HG02588 (cell line): Measurements from ENCODE around the gene ZFP92.

Source experiments
- ATAC-seq: cut with Tn5 transposase; IDR thresholded peaks from one replicate; pipeline ENCODE4 v1.9.1; 2021; ENCODE audit warnings: mild to moderate bottlenecking, moderate library complexity; ENCODE audit not compliant: unreplicated experiment

Gene ZFP92

DNA sequence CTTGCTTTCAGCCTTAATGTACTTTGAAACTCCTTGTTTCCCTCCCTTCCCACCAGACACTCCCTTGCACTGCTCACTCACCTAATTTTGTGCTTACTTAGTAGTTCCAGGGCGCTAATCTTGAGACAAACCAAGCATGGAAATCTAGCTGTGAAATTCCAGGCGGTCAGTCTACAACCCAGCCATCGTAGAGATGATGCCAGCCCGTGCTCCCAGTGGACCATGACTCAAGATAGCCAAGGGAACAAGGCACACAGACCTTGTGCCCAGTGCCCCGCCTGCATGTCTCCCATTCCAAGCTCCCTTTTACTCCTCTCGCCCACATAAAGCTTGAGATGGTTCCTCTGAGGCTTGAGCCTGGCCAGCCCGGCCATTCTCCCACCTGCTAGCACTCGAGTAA, 23.5 kb downstream of the ZFP92 start:
- ATAC-seq: no peak

DNA sequence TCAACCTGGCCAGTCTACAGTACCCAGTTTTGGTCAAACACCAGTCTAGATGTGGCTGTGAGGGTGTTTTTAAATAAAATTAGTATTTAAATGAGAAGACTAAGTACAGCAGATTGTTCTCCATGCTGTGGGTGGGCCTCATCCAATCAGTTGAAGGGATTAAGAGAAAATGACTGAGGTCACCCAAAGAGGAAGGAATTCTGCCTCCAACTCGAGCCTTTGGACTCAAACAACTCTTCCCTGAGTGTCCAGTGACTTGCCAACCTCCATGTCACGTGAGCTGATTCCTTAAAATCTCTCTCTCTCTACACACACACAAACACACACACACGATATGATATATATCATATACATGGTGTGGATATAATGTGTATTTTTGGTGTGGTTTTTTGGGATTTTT, 24.6 kb downstream of the ZFP92 start:
- no peak for ATAC-seq

DNA sequence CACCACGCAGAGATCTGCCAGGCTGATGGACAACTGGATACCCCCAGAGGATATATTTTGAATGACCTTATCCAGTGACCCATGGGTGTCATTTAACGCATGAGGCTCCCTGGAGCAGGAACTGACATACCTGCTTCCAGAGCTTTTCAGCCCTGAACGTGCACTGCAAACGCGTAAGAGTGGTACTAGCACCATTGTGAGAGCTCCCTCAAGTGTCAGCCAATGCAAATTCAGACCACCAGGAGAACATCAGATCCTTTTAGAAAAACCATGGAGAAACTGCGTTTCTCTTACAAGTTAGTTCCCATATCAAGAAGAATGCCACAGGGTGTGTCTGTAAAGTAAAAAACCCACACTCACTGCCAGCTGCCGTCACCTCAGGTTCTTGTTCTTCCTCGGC, 27.3 kb downstream of the ZFP92 start:
- no peak for ATAC-seq

DNA sequence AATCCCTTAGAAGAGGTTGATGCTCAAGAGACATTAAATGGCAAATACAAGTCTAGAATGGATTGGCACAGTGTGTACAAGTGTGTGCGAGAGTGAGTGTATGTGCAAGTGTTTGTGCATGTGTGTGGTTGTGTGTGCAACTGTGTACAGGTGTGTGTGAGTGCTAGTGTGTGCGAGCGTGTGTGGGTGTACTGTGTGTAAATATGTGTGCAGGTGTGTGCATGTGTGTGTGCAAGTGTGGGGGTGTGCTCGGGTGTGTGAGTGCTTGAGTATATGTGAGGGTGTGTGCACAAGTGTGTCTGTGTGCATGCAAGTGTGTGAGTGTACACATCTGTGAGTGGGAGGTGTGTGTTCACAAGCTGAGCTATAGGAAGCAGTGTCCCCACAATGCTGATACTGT, 28.7 kb downstream of the ZFP92 start:
- no peak for ATAC-seq

DNA sequence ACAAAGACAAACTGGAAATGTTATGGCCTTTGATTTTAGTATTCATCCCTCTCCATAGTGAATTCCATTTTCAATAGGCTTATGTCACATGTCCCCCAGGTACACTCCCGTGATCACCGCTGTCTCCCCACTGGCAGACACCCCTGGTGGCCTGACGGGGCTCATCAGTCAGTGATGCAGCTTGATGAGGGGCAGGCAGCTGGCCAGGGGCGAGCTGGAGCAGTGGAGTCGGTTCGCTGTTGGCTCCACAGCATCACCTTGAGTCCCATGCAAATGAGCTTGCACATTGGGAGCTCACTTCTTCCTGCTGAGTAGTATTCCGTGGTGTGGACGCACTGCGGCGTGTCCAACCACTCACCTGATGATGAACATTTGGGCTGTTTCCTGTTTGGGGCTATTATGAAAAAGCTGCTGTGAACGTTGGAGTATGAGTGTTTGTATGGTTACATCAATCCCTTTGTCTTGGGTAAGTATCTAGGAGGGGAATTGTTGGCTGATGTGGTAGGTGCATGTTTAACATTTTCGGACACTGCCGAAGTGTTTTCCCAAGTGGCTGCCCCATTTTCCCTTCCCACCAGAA, 29.4 kb downstream of the ZFP92 start:
- no peak for ATAC-seq

DNA sequence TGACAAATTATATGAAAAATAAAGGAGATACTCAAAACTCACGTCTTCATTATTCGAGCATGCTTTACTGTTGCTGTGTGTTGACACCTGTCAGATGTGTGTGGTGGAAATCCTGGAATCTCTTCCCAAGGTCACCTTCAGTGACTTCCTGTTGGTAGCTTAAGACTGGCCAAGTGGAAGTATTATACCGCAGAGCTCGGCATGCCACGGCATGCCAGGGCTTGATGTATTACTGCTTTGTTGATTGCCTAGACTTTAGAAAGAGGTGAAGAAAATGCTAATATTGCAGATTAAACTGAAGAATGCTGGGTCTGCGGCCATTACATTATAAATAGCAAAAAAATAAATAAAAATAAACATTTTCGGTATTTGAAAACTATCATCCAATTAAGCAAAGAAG, 30.0 kb downstream of the ZFP92 start:
- no peak for ATAC-seq

DNA sequence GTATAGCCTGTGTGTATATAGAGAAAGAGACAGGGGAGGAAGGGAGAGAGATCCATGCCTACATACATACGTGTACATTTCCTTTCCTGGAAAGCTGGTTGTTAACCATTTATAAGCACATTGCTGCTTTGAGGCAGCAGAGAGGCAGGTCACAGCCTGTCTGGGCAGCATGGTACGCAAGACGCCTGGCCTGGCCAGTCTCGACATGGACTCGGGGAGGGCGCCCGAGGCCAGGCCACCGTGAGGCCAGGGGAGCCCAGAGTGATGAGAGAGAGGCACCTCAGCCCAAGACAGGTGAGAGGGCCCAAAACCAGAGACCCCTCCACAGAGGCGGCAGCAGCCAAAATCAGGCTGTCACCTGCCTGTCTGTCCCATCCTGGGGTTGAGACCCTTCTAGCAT, 30.7 kb downstream of the ZFP92 start:
- no peak for ATAC-seq

DNA sequence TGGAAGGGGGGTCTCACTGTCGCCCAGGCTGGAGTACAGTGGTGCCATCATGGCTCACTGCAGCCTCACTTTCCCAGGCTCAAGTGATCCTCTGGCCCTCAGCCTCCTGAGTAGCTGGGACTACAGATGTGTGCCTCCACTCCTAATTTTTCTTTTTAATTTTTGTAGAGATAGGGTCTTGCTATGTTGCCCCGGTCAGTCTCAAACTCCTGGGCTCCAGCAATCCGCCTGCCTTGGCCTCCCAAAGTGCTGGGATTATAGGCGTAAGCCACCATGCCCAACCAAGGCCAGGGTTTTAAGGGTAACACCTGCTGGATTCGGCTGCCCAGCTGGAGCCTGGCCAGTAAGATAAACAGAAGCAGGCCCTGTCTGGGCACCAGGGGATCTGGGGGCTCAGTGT, 31.2 kb downstream of the ZFP92 start:
- ATAC-seq: no peak

DNA sequence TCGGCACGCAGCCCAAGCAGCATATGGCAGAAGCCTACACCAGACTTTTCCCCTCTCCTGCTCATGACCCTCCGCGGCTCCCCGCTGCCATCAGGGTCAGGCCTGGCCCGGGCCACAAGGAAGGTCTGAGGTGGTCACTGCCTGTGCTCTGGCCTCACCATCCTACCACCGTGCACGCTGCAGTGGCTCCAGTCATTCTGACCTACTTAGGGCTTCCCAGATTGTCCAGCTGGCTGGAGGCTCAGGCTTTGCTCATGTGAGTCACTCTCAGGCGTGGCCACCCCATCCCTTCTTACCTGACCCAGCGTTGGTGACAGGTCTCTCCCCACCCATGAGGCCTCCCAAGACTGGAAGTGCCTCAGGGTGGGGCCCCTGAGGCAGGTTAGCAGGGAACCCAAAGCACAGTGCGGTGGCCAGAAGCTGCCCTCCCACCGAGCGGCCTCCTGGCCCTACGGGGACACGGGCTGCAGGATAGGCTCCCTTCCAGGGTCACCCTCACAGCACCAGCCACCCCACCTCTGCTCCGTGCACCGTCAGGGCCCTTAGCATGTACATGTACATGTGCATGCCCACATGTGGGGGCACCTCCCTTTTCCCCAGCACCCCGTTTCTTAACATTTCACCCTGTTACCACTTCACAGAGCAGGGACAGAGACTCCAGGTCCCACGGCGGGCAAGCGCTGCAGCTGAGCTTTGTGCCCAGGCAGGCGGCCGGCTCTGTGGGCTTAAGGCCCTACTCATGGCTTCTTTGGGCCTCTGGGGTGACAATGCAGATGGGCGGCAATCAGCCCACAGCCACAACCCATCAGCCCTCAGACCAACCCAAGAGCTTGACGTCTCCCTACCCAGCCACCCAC, 32.4 kb downstream of the ZFP92 start:
- no peak for ATAC-seq

DNA sequence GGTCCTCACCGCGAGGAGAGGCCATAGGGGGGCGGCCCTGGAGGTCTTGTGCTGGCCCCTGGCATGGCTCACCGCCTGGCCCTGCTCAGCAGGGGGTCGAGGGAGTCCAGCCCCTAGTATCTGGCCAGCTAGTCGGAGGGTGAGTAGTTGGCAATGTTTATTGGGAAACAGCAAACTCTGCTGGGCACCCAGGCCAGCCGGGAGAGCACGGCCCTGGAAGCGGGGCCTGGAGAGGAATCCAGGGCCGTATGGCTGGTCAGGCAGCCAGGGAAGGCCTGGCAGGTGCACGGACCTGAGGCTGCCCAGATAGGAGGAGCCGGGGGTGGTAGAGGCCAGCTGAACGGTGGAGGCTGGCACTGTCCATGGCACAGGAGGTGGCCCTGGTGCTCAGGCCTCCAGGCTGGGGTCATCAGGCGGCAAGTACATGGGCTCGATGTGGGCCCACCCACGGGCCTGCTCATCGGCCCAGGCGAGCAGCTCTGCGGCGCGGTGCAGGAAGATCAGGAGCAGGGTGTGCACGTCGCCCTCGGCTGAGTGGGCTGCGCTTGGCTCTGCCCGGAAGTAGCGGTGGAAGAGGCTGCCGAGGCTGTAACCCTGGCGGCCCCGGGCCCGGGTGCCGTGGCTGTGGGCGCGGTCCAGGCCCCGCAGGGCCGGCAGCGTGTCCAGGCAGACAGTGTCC, 33.2 kb downstream of the ZFP92 start:
- no peak for ATAC-seq

DNA sequence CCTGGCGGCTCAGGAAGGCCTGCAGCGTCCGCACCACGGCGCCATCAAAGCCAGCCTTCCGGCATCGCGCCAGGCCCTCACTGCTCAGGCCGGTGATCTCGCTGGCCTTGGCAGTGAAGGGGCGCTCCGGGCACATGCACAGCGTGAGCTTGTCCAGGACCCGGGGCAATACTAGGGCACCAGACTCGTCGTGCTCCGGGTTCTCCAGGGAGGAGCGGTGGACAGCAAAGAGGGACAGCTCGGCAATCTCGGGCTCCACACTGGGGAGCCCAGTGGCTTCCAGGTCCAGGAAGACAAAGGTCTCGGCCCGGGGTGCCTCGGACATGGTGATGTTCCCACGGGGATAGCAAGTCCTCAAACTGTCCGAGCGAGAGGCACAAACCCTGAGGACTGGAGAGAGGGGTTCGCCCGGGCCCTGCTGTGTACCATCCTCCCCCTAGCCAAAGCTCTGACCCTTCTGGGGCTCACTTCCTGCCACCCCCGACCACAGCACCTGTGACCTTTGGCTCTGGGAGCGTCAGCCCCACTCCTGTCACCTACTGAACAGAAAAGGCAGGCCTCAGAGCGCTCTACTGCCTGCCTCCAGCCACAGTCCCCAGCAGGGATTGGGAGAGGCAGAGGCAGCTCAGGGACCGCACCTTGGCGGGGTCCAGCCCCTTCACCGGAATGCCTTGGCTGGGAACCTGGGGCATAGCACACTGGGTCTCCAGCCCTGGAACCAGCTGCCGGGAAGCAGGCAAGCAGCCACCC, 34.0 kb downstream of the ZFP92 start:
- ATAC-seq: no peak

DNA sequence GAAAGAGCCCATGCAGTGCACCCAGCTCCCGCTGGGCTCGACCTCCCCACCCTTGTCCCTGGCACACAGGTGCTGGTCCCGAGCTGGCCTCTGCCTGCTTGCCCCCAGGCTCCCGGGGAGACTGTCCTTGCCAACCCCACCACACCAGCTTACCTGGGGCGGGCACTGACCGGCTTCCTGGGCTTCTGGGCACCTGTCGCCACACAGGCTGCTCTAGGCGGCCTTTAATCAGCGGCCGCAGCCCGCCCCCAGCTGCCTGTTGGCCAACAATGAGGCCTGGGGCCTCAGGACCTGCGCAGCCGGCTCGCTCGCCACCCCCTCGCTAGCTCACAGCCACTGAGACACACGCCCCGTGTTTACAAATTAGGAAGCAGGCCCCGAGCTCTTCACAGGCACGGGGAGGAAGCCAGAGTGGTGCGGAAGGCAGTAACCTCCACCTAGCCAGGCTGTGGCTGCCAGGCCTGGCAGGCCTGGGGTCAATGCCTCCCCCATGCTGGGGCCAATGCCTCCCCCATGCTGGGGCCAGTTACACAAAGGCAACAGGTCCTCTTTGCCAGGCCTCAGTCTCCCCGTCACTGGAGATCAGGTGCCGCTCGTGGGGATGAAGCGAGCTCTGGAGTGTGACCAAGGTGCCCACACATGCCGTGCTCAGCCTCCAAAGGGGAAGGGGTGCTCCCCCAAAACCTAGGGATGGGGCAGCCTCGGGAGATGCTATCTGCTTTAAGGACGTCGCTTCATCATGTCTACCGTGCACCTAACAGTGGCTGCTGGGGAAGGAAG, 34.8 kb downstream of the ZFP92 start, which contains the start of gene TREX2:
Gene TREX2, minus strand, starts transcription at position 201 of the 780 bp plus-strand sequence. CDS start 626 bp downstream, outside the sequence.
- no peak for ATAC-seq

DNA sequence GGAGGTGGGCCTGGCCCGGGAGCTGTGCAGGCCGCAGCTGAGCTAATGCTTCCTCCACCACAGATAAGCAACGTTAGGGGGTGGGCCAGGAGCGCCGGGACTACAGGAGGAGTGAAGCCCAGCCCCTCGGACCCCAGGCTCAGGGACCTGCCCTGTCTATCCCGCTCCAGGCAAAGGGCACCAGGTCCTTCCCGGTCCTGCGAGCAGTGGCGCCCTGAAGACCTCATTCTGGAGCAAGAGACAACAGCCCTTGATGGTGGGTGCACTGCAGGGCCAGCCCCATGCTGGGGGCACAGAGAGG, 35.3 kb downstream of the ZFP92 start:
- ATAC-seq: no peak

DNA sequence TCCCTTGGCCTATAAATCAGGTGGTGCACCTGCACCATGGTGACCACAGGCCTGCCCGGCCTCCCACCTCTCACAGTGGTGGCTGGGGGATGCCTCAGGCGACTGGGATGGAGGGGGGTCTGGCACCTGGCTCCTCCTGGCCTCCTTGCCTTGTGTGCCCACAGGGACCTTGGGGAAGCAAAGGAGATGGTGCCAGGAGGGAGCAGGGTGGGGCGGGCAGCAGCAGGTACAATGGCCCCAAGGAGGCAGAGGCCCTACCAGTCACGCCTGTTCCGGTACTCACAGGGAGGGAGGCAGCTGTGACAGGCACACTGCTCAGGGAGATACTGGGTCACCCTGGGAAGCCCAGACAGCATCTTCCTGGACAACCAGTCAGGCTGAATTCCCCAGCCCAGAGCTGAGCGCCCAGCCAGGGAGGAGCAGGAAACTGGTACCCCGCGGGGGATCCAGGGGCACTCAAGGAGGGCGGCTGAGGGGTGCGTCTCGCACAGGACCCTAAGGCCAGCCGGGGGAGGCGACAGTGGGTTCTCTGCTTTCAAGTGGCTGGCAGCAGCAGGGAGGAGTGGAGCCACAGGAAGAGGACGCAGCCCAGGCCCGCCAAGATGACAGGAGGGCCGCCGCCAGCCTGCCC, 35.8 kb downstream of the ZFP92 start:
- no peak for ATAC-seq

DNA sequence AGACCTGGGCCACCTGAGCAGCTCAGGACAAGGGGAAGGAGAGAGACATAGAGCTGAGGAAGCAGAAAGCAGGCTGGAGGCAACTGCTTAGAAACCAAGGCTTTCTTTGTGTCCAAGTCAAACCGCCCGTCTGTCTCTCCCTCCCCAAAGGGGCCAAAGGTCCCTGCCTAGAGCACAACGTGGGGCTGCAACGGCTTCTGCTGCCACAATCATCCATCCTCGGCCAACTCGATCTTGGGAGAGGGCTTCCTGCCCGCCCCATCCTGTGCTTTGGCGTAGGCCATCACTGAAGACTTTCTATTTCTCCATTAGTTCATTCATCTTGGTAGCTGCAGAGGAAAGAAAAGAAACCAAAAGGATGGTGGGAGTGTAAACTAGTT, 36.3 kb downstream of the ZFP92 start:
- no peak for ATAC-seq

DNA sequence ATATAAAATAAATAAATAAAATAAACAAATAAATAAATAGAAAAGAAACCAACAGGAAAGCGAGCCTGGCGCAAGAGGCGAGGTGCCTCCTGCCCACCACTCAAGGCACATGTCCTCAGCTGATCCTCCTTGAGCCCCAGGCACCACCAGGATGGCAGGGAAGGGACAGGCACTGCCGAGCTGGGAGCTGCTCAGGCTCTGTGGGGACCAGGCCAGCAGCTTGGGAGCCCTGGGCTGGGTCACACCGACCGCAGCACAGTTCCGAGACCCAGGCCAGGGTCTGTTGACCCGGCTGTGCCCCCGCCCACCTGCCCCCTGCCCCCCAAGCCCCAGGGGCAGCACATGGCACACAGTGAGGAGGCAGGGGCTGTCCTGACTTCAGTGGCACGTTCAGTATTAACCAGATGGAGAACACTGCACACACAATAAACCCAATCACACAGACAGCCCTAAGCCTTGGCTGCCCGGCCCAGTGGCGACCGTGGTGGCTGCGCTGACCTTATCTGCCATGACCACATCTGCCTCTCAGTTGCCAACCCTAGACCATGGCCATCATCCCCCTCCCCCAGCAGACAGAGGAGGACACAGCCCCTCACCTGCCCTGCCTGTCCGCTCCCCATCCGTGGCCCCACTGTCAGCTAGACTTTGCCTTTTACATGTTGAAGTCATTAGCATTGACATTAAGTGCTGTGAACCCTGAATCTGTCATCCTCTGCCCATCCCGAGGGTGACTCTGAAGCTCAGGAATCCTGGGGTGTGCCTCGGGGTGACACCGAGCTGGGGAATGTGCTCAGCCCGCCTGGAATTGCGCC, 37.5 kb downstream of the ZFP92 start:
- no peak for ATAC-seq

DNA sequence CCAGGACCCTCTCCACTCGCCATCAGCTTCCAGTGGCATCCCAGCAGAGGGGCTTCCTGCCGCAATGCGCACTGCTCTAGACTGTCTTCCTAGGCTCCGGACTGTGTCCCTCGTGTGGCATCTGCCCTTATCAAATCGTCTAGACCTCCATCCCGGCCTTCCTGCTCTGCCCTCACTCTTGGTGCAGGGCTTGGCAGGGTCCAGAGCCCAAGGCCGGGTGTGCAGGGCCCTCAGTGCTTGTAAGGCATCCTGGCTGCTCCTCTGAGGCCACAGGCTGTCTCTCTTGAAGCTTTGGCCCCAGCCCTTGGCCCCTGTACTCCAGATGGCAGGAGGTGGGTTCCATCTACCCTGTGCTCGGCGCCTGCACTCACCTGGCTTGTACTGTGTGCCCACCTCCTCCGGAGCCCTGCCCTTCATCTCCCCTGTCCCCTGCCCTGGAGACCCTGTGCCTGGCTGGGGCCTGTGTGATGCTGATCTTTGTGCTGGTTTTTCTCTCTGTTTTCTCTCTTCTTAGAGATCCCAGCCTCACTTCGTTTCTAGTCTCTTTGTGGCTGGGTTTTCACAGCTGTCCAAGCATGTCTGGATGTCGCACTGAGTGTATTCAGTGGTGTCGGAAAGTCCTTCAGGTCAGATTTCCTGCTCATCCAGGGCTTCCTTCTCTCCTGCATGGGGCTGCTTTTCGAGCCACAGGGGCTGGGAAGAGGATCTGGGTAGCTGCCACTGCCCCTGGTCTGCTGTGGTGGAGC, 38.3 kb downstream of the ZFP92 start:
- no peak for ATAC-seq

DNA sequence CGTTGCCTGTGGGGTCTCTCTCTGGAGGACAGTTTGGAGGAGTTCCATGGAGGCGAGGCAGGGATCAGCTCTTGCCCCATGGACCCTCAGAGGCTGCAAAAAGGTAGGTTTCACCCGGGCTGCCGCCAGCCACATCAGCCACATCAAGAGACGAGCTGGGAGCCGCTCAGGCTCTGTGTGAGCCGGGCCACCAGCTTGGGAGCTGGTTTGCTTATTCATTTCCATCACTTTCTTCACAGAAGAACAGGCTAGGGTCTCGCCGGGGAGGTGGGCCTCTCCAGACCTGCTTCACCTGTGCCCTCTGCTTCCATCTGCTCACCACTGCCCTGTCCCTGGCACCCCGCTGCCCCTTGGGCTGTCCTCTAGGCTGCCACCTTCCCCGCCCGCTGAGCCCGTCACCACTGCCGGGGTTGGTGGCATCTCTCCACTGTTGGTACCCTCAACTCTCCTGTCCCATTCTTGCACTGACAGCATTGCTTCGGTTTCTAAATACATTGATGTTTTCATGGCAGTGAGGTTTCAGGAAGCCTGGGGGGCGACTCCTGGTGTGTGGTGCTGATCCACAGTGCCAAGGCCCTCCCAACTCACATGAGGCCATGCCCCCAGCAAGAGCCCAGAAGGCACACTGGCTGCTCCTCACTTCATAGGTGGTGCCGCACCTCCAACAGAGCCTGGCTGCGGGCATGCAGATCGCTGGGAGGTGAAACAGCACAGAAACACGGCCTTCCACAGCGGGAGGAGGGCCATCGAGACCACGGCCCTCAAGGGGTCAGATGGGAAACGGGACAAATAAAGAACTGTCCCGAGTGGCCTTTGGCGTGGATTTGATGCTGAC, 39.1 kb downstream of the ZFP92 start:
- ATAC-seq: no peak
